K562 (cell line): Measurements from ENCODE around the gene TRIM47. TPM values are rescaled to one million over a fixed set of nuclear protein-coding genes. Genes with fewer than 3 reads are reported as not detected.
A peak's percentile ranks its signal among the peaks of the same experiment; 100 is the strongest.

Experiments
- CREM ChIP-seq: IDR thresholded peaks from 2 replicates; pipeline ENCODE4 v1.6.1; 2014; ENCODE audit warnings: antibody characterized with exemption, low read depth
- CXXC5 ChIP-seq: fragments of 250-450 bp; sonication (Bioruptor Pico); IDR thresholded peaks from 2 replicates; pipeline ENCODE4 v1.8.0; 2022; ENCODE audit warnings: inconsistent platforms, mild to moderate bottlenecking, moderate library complexity
- DIDO1 ChIP-seq: fragments of 450-650 bp; IDR thresholded peaks from 2 replicates; pipeline ENCODE4 v1.6.1; 2016; ENCODE audit warnings: low read depth, missing biosample characterization, missing genetic modification characterization
- EWSR1 ChIP-seq: fragments of 450-650 bp; IDR thresholded peaks from 2 replicates; pipeline ENCODE4 v1.6.1; 2018; ENCODE audit warnings: borderline replicate concordance, mild to moderate bottlenecking, low read depth, moderate library complexity; ENCODE audit not compliant: partially characterized antibody
- EZH2 ChIP-seq: IDR thresholded peaks from 2 replicates; pipeline ENCODE4 v1.6.1; 2012; ENCODE audit warnings: low read depth, mild to moderate bottlenecking, inconsistent platforms, low read length, borderline replicate concordance
- HDAC6 ChIP-seq: IDR thresholded peaks from 2 replicates; pipeline ENCODE4 v1.6.1; 2012; ENCODE audit warnings: low read depth, mild to moderate bottlenecking, control low read depth, inconsistent platforms, low read length, moderate library complexity
- KAT7 ChIP-seq: sonication (generic); formaldehyde crosslinking; IDR thresholded peaks from 2 replicates; pipeline ENCODE4 v1.8.0; 2022; ENCODE audit warnings: missing genetic modification reagents, mild to moderate bottlenecking, borderline replicate concordance
- MBD2 ChIP-seq: sonication (generic); IDR thresholded peaks from 2 replicates; pipeline ENCODE4 v1.6.1; 2016; ENCODE audit warnings: low read depth, borderline replicate concordance
- MCM2 ChIP-seq: fragments of 450-650 bp; IDR thresholded peaks from 2 replicates; pipeline ENCODE4 v1.6.1; 2017; ENCODE audit warnings: low read depth, mild to moderate bottlenecking
- MTA2 ChIP-seq: fragments of 450-650 bp; IDR thresholded peaks from 2 replicates; pipeline ENCODE4 v1.6.1; 2016; ENCODE audit warnings: low read depth
- NCOA4 ChIP-seq: fragments of 450-650 bp; IDR thresholded peaks from 2 replicates; pipeline ENCODE4 v1.6.1; 2018; ENCODE audit warnings: mild to moderate bottlenecking; ENCODE audit not compliant: partially characterized antibody
- NFRKB ChIP-seq: fragments of 450-650 bp; IDR thresholded peaks from 2 replicates; pipeline ENCODE4 v1.6.1; 2016; ENCODE audit warnings: low read depth
- PRPF4 ChIP-seq: fragments of 200-400 bp; formaldehyde crosslinking; IDR thresholded peaks from one replicate; pipeline ENCODE4 v1.6.1; 2017; ENCODE audit warnings: low read length, low read depth, mild to moderate bottlenecking; ENCODE audit not compliant: insufficient read depth, poor library complexity, severe bottlenecking
- SMARCB1 ChIP-seq: IDR thresholded peaks from 2 replicates; pipeline ENCODE4 v1.6.1; 2011; ENCODE audit warnings: improper control_type of control experiment, low read depth; ENCODE audit not compliant: insufficient read length
- ZNF165 ChIP-seq: fragments of 250-450 bp; sonication (Bioruptor Pico); IDR thresholded peaks from 2 replicates; pipeline ENCODE4 v1.4.0; 2020; ENCODE audit warnings: borderline replicate concordance
- ZNF212 ChIP-seq: fragments of 450-650 bp; formaldehyde crosslinking; IDR thresholded peaks from 2 replicates; pipeline ENCODE4 v1.4.0; 2020; ENCODE audit warnings: mild to moderate bottlenecking
- ZNF324 ChIP-seq: fragments of 250-450 bp; sonication (Bioruptor Pico); IDR thresholded peaks from 2 replicates; pipeline ENCODE4 v1.4.0; 2020; ENCODE audit warnings: mild to moderate bottlenecking
- ZNF551 ChIP-seq: fragments of 250-450 bp; sonication (Bioruptor Pico); IDR thresholded peaks from 2 replicates; pipeline ENCODE4 v1.5.0; 2021; ENCODE audit warnings: mild to moderate bottlenecking, moderate library complexity
- polyA plus RNA-seq, 8 experiments: library from polyadenylated mRNA; depleted of rRNA in 4 of 8; stranded (reverse) in 5 of 8; unstranded in 3 of 8; fragments of >200 nt; fragmentation: Nextera tagmentation in 2 of 8; fragmentation: Illumina TruSeq in 1 of 8; extraction: Ambion mirVana in 2 of 8; extraction: Trizol in 1 of 8; gene quantifications; 2 replicates each; pipeline versions ENCODE4 v1.2.1 to v1.2.3, GENCODE V29; 2011 to 2014; ENCODE audit warnings: inconsistent platforms in 1 of 8, missing spikeins in 1 of 8
- total RNA-seq, 7 experiments: library from RNA; depleted of rRNA in 6 of 7; stranded (reverse); fragments of >200 nt in 6 of 7; fragmentation: Illumina TruSeq in 2 of 7; extraction: Trizol in 2 of 7; gene quantifications; 2 replicates each; pipeline versions ENCODE4 v1.2.1 to v1.2.3, GENCODE V29; 2011 to 2021; ENCODE audit warnings: low replicate concordance in 1 of 7
- TF ChIP-seq, protein P1 (sequence below): fragments of 250-450 bp; sonication (Bioruptor Pico); IDR thresholded peaks from 2 replicates; pipeline ENCODE4 v1.8.0; 2021; ENCODE audit warnings: mild to moderate bottlenecking, moderate library complexity
- TF ChIP-seq, protein P2 (sequence below): fragments of 450-650 bp; IDR thresholded peaks from 2 replicates; pipeline ENCODE4 v1.6.1; 2018; ENCODE audit not compliant: partially characterized antibody
- TF ChIP-seq, protein P3 (sequence below): fragments of 250-450 bp; sonication (Bioruptor Pico); IDR thresholded peaks from 2 replicates; pipeline ENCODE4 v1.5.0; 2021; ENCODE audit warnings: mild to moderate bottlenecking, borderline replicate concordance

Gene TRIM47
- total and polyA plus RNA-seq, 9 of the 15 experiments (the other 6 are each of a cell fraction or from before 2014, with no cell fraction given), result 0.56 to 6.1 (median 3.2) TPM

DNA sequence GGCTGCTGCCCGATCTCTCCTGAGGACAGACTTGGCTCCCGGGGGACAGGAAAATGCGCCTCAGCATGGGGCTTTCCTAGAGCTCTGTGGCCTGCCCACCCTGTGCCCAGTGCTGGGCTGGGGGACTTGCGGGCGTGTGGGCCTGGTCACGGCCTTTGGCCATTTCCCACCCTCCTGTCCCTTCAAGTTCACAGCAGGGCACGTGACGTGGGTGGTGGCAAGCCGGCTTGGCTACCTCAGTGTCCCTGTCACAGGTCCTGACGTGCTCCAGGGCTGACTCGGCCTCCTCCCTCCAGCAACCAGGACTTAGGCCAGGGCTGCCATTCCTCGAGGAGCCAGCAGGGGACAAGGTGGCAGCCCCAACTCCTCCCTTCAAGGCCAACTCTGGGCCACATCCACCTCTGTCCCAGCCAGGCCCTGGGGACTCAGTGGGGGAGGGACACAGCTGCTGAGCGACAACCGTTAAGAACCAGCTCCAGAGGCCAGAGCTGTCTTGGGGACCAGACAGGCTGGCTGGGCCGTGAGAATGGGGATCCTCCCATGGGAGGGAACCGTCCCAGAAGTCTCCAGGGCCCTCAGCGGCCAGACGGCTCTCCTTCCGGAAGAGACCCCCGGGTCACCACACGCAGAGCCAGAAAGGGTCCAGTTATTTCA is 33.2 kb downstream of the TRIM47 start (continued):
- TF ChIP-seq ZNF324 (CRISPR knock-in tag) (no peak), KAT7 (no peak), SMARCB1 (no peak), ZNF165 (CRISPR knock-in tag) (no peak; the same call in 1 of the 2 replicates), MCM2 (no peak), CXXC5 (CRISPR knock-in tag) (peak; percentile 28), MTA2 (no peak), MBD2 (0 out of 2 replicates have a peak, but pooled peaks have one; percentile 37), NFRKB (no peak; the same call in 1 of the 2 replicates), CREM (peak; percentile 61), ZNF212 (CRISPR knock-in tag) (no peak), HDAC6 (no peak), EZH2 (no peak), EWSR1 (no peak), ZNF551 (CRISPR knock-in tag) (no peak), NCOA4 (no peak), DIDO1 (no peak), PRPF4 (no peak)
- TF ChIP-seq, protein P1, sequence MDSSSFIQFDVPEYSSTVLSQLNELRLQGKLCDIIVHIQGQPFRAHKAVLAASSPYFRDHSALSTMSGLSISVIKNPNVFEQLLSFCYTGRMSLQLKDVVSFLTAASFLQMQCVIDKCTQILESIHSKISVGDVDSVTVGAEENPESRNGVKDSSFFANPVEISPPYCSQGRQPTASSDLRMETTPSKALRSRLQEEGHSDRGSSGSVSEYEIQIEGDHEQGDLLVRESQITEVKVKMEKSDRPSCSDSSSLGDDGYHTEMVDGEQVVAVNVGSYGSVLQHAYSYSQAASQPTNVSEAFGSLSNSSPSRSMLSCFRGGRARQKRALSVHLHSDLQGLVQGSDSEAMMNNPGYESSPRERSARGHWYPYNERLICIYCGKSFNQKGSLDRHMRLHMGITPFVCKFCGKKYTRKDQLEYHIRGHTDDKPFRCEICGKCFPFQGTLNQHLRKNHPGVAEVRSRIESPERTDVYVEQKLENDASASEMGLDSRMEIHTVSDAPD (CRISPR knock-in tag), result no peak
- TF ChIP-seq, protein P2, sequence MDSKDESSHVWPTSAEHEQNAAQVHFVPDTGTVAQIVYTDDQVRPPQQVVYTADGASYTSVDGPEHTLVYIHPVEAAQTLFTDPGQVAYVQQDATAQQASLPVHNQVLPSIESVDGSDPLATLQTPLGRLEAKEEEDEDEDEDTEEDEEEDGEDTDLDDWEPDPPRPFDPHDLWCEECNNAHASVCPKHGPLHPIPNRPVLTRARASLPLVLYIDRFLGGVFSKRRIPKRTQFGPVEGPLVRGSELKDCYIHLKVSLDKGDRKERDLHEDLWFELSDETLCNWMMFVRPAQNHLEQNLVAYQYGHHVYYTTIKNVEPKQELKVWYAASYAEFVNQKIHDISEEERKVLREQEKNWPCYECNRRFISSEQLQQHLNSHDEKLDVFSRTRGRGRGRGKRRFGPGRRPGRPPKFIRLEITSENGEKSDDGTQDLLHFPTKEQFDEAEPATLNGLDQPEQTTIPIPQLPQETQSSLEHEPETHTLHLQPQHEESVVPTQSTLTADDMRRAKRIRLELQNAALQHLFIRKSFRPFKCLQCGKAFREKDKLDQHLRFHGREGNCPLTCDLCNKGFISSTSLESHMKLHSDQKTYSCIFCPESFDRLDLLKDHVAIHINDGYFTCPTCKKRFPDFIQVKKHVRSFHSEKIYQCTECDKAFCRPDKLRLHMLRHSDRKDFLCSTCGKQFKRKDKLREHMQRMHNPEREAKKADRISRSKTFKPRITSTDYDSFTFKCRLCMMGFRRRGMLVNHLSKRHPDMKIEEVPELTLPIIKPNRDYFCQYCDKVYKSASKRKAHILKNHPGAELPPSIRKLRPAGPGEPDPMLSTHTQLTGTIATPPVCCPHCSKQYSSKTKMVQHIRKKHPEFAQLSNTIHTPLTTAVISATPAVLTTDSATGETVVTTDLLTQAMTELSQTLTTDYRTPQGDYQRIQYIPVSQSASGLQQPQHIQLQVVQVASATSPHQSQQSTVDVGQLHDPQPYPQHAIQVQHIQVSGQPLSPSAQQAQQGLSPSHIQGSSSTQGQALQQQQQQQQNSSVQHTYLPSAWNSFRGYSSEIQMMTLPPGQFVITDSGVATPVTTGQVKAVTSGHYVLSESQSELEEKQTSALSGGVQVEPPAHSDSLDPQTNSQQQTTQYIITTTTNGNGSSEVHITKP, result peak; percentile 76
- TF ChIP-seq, protein P3, sequence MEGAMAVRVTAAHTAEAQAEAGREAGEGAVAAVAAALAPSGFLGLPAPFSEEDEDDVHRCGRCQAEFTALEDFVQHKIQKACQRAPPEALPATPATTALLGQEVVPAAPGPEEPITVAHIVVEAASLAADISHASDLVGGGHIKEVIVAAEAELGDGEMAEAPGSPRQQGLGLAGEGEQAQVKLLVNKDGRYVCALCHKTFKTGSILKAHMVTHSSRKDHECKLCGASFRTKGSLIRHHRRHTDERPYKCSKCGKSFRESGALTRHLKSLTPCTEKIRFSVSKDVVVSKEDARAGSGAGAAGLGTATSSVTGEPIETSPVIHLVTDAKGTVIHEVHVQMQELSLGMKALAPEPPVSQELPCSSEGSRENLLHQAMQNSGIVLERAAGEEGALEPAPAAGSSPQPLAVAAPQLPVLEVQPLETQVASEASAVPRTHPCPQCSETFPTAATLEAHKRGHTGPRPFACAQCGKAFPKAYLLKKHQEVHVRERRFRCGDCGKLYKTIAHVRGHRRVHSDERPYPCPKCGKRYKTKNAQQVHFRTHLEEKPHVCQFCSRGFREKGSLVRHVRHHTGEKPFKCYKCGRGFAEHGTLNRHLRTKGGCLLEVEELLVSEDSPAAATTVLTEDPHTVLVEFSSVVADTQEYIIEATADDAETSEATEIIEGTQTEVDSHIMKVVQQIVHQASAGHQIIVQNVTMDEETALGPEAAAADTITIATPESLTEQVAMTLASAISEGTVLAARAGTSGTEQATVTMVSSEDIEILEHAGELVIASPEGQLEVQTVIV, result no peak
